CD4-positive, alpha-beta T cell treated with Interleukin-17A for 4 hours (primary cell): ENCODE results near the gene GPR84.

Source experiments
- DNase-seq: peaks from one replicate; pipeline ENCODE4 v3.0.0-alpha.2; 2020; ENCODE audit warnings: mixed read lengths

Gene GPR84

DNA sequence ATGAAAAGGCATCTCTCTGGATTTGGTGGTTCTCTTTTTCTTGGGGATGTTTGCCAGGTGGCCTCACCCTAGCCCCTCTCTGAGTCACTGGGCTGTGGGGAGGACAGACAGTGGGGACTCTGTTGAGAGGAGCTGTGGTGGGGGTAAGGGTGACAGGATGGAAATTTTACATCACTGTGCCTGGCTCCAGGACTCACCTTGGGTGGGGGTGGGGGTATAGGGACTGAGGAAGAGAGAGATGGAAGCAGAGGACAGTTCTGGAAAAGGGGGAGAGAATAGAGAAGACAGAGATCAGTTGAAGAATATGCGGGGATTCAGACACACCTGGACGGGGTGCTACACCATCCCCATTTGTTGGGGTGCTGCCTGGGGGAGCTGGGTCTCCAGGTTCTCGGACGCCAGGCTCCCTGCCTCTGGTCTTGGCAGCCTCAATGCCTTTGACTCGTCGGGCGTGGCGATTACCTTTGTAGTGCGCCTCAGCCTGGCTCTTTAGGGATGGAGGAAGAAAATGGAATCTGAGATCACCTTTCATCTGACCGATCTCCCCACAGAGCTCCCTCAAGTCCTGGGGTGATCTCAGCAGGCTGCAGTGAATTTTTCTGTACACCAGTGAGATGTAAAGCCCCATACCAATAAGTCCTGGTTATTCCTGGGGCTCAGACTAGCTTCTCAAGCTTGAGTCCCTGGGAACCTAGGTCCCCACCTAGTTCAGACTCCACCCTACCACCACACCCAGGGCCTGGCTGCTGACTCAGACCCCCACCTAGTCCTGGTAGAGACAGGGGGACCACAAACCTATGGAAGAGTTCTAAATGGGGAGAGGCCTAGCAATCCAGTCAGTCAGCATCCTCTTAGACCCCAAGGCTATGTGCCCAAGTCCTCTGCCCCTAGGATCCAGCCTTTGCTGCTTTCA, 9.6 kb upstream of the GPR84 start:
- DNase-seq, result no peak

DNA sequence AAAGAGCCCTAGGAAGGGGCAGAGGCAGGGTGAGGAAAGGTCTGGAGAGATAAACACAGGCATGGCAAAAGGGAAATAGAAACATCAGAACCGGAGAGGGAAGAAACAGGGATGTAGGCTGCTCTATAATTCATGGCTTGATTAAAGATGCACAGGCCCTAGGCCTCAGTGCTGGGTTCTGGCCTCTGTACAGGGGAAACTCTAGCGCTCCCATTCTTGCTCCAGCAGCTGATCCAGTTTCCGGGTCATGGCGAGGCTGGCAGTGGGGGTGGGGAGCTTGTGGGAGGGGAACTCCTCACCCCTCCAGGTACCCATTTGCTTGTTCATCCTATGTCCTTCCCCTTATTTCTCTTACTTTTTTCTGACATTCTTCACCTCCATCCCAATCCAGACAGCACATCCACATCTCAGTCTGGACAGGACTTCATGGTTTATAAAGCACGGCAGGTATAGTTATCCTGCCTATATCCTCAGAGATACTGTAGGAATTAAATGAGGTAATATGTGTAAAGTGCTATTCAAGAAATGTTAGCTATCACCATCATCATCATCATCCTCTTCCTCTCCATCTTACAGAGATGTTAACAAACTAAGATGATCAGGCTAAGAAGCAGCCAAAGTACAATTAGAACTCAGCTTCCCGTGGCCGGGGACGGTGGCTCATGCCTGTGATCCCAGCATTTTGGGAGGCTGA, 8.0 kb upstream of the GPR84 start:
- DNase-seq, result no peak

GRCh38 chr12:54371328-54372112, 7.2 kb upstream of the GPR84 start:
- DNase-seq, result no peak

DNA sequence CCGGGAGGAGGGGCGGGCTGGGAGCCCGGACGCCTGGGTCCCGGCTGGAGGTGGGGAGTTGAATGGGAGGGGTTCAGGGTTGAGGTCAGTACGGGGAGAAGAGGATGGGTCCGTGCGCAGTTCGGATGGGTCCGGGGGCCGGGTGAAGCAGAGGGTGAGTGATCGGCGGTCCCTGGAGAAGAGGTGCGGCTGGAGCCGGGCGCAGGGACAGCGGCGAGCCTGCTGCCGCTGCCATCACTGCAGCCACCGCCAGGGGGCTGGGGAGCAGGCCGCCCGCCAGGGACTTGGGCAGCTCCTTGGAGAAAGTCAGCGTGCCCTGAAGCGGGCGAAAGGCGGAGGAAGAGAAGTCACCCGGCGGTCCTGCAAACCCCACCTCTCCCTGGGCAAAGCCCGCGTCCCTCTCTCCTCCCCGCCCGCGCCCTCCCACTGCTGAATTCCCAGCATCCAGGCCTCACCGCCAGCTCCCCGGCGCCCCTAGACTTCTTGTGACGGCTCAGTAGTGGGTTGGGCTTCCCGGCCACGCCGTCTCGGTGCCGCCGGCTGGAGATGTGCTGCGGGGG, 6.0 kb upstream of the GPR84 start:
- DNase-seq, result peak; percentile 24

DNA sequence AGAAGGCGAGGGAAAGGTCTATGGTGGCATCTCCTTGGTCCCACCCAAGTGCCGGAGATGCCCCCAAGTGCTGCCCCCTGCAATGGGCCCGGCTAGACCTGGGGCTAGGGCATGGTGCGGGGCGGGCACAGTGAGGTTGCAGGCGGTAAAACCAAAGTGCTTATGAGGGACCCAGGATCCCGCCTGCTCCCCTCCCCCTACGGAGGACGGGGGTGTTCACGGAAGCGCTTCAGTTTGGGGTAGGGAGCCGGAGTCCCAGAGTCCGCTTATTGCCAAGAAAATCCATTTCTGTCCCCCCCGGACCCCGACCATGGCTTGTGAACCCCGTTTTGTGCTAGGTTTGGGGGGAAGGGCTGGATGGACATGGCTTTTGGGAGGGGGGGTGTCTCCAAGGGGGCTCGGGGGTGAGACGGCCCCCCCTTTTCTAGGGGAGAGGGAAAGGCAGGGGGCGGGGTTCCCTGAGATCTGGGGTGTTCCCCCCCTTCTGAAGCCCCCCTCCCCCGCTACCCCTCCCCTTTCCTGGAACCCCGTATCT, 5.4 kb upstream of the GPR84 start:
- no peak for DNase-seq

GRCh38 chr12:54368709-54369596, 4.7 kb upstream of the GPR84 start:
- DNase-seq, result peak; percentile 95

DNA sequence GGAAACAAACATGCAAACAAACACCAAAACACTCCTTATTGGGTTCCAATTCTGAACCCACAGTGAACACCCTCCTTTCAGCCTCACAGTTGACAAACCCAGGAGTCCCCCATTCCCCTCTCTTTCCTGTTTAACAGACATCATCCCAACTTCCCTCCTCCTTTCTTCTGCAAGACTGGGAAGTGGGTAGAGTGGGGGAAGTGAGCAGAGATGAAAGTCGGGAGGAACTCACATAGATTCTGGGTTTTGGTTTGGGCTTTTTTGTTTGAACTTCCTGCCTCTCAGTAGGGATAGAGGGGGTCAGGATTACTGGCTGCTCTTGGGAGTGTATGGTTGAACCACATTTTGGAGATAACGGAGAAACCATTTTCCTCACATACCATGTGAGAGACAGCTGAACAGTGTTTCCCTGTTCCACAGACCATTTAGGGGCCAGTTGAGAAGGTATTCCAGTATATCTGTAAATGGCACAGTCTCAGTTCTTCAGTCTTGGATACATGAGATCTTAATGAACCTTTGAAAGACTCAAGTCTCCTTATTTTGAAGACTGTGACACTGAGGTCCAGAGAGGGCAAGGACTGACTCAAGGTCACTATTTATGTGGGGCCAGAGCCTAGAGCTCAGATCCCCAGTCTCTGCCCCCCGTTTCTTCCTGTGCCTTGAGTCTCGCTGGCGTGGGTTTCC, 3.9 kb upstream of the GPR84 start:
- DNase-seq, result no peak

- no peak for DNase-seq
Measured at GRCh38 chr12:54363618-54364017, 668 bp downstream of the GPR84 start.

DNA sequence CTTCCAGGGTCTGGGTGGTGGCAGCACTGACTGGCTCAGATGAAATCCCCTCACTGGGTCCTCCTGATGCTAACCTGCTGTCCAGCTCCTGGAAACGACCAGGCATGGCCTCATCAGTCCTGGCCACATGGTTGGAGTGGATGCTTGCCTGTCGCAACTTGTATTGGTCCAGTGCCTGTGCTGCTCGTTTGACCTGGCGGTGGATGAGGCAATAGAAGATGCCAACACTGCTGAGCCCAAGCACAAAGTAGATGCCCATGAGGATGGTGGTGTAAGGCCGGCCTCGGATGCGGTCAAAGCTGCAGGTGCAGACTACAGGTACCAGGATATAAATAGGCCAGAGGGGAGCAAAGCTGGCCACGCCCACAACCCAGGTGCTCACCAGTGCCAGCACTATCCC, 1.2 kb downstream of the GPR84 start:
- DNase-seq, result no peak

GRCh38 chr12:54360717-54361456, 3.4 kb downstream of the GPR84 start:
- DNase-seq, result peak; percentile 77

DNA sequence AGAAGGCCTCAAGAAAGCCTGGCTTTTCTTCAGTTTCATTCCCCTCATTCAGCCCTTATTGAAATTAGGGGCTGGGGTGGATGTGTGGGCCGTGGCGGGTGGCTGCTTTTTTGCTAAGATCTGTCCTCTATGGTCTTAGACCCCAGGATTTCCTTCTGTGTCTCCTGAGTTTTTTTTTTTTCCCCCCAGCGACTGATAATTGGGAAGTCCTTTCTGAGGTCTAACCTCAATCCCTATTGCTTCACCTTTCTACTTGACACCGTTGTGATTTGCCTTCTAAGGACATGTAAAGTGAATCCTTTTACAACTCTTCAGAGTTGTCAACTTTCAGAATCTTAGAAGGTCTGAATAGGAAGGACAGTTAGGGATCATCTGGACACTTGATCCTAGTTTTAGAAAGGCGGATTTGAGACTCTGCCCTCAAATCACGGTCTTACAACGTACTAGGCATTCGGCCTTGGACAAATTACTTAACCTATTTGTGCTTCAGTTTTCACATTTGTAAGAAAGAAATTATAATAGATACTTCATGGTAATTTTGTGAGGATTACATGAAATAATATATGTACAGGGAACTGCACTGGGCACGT, 4.4 kb downstream of the GPR84 start:
- DNase-seq, result no peak

DNA sequence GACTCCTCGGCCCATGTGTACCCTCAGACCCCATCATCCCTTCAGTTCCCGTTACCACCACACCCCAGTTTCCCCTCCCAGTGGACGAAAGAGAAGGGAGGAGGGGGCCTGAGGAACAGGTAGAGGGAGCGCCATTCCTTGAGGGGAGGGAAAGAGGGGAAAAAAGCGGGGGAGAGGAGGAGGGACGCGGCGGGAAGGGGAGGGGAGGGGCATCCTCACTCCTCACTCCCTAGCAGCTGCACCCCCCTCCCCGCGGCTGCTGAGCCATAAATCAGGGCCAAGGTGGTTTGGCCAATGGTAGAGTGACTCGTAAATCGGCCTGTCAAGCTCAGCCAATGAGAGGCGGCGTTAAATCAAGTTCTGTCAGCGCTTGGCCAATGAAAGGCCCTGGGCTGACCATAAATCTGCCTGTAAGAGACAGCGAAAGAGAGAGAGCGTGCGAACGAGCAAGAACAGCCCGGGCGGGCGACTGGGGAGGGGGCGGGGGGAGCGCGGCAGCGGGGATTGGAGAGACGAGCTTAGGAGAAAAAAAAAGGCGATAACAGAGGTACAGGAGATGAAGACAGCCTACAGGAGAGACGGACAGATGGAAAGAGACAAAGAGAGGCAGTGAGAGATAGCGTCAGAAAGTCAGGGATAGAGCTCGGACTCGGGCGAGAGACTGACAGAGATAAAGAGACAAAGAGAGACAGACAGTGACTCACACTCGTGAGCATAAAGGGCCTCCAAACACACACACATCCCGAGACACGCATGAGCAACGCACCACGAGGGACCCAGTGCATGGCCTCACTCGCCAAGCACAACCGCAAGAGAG, 5.1 kb downstream of the GPR84 start:
- DNase-seq, result peak; percentile 91

DNA sequence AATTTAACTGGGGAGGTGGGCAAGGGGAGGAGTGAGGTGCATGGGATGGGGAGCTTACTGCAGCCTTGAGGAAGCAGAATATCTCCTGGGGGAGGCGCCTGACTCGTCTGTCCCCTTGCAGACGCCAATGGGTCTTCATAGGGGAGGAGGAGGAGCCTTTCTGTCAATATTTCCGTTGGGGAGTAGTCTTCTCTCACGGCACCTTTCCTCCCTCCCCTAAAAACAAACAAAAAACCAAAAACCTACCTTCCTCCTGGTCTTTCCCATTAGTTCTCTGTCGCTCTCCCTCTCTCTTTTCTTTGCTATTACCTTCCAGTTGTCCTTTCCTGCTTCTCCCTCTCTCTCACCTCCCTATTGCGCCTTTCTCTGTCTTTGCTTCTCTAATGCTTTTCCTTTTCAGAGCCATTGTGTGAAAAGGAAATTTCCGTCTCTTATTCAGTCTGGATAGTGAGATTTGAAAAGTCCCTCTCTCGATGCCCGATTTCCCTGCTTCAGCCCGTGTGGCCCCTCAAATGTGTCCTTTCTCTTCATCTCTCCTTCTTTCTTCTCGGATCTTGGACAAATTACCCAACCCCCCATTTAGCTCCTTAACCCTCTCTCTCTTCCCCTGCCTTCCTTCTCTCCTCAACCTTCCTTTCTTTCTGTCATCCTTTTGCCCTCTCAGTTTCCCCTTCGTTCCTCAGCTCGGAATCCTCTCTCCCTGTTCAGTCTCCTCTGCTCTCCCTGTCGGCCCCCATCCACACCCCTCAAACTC, 5.9 kb downstream of the GPR84 start:
- DNase-seq, result peak; percentile 70

DNA sequence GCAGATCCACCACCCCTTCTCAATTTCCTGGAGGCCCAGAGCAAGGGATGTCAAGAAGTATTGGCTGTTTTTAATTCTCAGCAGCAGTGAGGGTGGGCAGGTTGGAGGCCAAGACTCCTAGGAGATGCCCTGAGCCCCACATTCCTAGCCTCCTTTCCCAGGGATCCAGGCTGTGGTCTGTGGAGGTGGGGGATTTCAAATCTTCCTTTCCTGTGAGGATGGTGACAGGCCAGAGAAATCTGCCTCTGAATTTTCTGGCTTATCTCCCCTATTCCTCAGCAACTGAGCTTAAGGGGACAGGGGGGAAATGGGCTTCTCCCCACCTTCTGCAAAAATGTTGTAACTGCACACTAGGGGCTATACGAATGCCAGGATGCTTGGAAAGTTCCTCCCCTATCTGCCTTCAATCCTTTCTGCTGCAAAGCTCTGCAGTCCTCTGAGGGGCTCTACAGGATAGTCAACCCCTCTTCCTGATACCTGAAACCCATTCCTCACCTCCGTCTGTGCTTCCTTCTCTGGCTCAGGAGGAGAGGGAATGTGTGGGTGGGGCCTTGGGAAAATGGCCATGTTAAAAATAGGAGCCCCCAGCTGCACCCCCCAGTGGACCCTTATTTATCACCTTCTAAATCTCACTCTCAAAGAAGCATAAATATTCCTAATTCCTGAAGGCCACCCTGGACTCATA, 6.6 kb downstream of the GPR84 start:
- no peak for DNase-seq

- DNase-seq, result no peak
Measured at GRCh38 chr12:54356951-54357356, 7.3 kb downstream of the GPR84 start.

DNA sequence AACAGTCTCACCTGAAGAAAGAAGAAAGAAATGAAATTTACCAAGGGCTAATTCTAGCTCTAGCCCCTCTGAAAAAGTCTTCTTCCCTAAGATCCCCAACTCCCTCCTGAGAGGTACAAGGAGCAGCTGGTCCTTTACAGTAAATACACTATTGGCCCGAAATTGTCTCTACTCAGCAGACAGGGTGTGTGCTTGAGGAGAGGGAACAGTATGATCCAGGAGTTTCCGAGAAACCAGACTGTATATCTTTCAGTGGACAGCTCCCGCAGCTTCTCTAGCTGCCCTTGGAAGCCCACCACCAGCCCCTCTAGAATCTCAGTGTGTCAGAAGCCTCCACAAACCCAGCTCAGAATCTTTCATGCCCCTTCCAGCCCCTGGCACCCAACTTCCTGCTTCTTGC, 8.1 kb downstream of the GPR84 start:
- DNase-seq, result no peak

DNA sequence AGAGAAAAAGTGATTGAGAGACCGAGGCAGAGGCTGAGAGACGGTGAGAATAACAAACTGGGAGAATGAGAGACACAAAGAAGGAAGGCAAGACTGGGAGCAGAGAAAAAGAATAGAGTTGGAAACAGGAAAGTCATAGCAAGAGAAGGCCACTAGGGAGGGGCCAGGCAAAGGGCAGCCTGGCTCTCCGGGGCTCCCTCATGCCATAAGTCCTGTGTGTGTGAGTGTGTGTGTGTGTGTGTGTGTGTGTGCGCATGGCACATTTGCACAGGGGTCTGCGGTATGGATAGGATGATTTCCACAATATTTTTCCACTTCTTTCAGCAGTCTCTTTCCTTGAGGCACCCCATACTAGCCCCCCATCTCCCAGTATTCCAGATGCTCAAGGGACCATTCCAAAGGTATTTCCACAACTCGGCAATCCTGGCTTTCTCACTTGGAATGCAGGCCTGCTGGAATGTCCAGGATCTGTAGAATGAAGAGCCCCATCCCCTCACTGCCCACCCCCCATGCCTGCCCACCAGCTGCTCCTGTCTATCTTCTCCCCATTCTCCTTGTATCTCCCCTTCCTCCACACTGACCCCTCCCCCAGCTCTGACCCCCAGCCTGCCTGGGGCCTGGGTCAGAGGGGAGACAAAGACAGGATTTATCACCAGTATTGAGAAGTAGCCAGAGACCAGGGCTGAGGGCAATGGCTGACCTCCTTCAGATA, 9.0 kb downstream of the GPR84 start:
- DNase-seq, result no peak
